CD4-positive, alpha-beta T cell treated with Interferon gamma for 1 hour (primary cell): ENCODE data around the gene DSCAM.
"Not testable (repeated sequence)": the region's sequence is repeated elsewhere in the genome, so short reads cannot be mapped to it uniquely, and the experiment has no call there.

Source experiments
- DNase-seq: peaks from one replicate; pipeline ENCODE4 v3.0.0-alpha.2; 2020

DSCAM gene

GRCh38 chr21:40351006-40351405, 496.0 kb downstream of the DSCAM start:
- no peak for DNase-seq

- DNase-seq: no peak
These were observed 497.4 kb downstream of the DSCAM start for GRCh38 chr21:40349591-40349990.

GRCh38 chr21:40345711-40346321, 501.1 kb downstream of the DSCAM start:
- no peak for DNase-seq

DNA sequence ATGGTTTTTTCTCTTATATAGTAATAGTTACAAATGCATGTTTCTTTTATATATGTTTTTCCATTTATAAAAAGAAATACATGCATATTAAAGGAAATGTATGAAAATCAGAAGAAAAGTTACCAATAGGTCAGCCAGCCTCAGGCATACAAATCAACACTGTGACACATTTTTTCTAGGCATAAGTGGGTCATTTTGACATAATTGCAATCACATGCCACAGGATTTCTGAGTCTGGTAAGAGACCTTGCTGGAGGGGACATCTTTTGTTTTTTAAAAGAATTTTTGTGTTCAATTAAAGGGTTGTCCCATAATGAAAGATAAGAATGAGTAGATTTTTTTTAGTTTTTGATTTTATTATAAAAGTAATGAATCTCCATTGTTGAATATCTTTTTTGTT, 506.6 kb downstream of the DSCAM start:
- DNase-seq: no peak

- no peak for DNase-seq
These were observed 507.9 kb downstream of the DSCAM start for GRCh38 chr21:40339050-40339449.

DNA sequence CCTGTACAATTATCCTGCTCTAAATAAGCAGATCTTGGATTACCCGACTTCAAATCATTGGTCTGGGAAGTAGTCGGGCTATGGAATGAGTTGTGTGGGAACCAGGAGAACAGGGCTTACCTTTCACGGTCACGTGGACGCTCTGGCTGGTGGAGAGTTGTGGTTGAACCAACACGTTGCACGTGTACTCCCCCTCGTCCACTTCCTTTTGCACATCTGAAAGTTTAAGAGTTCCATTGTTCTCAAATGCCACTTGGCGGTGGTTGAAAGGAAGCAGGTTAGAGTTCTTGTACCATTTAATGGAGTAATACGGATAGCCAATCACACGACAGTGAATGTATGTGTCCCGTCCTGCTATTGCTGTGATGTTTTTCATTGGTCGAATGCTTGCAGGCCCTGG, 509.0 kb downstream of the DSCAM start:
- DNase-seq: no peak

GRCh38 chr21:40335704-40336103, 511.3 kb downstream of the DSCAM start:
- no peak for DNase-seq

- no peak for DNase-seq
These were observed 512.8 kb downstream of the DSCAM start for GRCh38 chr21:40334159-40334558.

GRCh38 chr21:40333731-40334130, 513.2 kb downstream of the DSCAM start:
- DNase-seq: no peak

- no peak for DNase-seq
These were observed 515.2 kb downstream of the DSCAM start for GRCh38 chr21:40331804-40332203.

- DNase-seq: no peak
These were observed 515.8 kb downstream of the DSCAM start for GRCh38 chr21:40331172-40331571.

GRCh38 chr21:40324389-40324788, 522.6 kb downstream of the DSCAM start:
- DNase-seq: no peak

- not testable (repeated sequence) for DNase-seq
These were observed 526.2 kb downstream of the DSCAM start for GRCh38 chr21:40320718-40321117.

- no peak for DNase-seq
These were observed 528.6 kb downstream of the DSCAM start for GRCh38 chr21:40318371-40318770.

DNA sequence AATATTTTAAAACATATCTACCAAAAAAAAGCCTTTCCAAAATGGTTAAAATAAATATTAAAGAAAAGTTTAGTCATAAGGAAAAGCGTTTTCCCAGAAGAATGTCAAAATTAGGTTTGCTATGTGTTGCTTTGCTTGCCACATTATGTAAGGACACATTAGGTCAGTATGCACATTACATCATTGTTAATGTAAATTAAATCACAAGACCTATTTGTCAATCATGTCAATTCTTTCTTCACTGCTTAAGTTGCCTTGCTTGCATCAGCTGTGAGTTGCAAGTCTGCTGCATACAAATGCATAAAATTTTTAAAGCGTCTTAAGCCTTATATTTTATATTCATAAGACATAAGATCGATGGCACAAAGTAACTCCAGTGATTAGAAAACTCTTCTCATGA, 530.9 kb downstream of the DSCAM start:
- DNase-seq: no peak

DNA sequence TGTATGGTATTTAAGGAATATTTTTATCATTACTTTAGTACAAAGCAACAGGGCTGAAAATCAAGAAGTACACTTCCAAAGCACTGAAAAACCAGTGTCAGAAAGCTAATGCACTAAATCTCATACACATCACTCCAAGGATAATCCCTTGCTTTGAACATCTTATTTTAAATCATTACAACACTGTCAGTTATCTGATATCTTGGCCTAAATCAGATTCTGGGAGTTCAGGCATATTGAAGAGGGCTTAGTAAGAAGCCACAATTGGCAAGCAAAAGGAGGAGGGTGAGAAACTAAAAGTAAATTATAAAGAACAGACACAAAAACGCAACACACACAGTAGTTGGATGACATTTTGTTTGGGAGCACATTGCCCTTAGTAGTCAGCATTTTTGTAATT, 531.3 kb downstream of the DSCAM start:
- DNase-seq: no peak

- no peak for DNase-seq
These were observed 533.7 kb downstream of the DSCAM start for GRCh38 chr21:40313260-40313659.

- DNase-seq: no peak
These were observed 546.7 kb downstream of the DSCAM start for GRCh38 chr21:40300300-40300699.

GRCh38 chr21:40299451-40299850, 547.5 kb downstream of the DSCAM start:
- DNase-seq: no peak

- no peak for DNase-seq
These were observed 552.6 kb downstream of the DSCAM start for GRCh38 chr21:40294345-40294744.

DNA sequence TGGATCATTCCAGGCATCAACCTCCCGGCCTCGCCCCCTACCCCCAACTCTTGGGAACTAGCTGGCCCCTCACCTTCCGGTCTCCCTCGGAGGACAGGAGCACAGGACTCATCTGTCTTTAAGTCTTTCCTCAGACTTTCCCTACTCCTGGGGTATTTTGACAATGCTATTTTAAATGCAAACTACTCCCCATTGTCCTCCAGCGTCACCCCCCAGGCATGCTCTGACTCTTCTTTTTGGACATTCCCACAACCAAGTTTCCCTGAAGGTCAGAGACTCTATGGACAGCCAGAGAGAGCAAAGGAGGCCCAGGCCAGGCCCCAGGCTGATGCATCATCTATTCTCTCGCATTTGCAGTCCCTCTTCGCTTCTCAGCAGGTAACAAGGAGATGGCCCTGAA, 555.4 kb downstream of the DSCAM start:
- no peak for DNase-seq

GRCh38 chr21:40284409-40284808, 562.5 kb downstream of the DSCAM start:
- no peak for DNase-seq

DNA sequence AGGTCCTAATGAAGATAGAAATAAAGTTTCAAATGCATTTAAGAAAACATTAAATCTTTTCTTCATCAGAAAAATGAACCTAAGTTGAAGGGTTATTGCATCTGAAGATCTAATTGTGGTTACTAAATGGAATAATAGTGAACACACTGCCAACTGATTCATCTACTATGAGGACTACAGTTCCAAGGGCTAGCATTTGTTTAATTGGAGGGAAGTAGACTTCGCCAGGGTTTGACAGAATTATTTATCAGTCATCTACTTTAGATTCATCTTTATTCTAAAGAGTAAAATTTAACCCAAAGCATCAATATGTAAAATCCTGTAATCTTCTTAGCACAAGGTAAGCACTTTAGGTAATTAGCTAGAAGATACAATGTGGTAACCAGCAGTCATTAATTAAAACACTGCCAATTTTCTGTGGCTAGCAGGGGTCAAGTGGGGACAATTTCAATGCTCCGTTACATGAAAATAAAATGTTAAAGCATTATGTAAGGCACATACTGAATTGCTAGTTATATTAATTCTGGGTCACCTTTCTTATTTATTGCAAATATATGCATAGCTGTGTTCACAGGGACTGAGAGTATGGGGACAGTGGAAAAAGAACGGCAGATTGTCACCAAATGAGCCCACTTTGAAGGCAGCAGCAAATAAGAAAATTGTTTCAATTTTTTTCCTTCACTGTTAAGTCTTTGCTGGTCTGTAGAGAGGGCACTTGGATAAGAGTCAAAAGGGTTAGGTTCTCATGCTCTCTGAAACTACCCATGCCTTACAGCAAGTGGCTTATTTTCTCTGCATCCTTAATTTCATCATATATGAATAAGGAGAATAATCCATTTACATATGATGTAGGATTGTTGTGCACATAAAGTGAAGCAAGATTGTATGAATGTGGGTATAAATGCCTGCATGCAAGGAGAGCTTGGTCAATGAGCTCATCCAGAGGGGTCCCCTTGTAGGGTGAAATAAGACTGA, 563.8 kb downstream of the DSCAM start:
- DNase-seq: no peak

GRCh38 chr21:40278345-40278744, 568.6 kb downstream of the DSCAM start:
- DNase-seq: no peak
